Osteoblast (primary cell): ENCODE measurements around the gene PLXNC1. TPM values are rescaled to one million over a fixed set of nuclear protein-coding genes. Genes with fewer than 3 reads are reported as not detected.
"Not testable (repeated sequence)": the region's sequence is repeated elsewhere in the genome, so short reads cannot be mapped to it uniquely, and the experiment has no call there.

Source experiments
- DNase-seq: peaks from one replicate; pipeline ENCODE4 v3.0.0; 2011; ENCODE audit warnings: low spot score, mixed read lengths; ENCODE audit not compliant: insufficient read length; ENCODE audit errors: missing footprints
- H2AFZ ChIP-seq: 2 replicates; pipeline ENCODE4 v1.6.0; 2011; ENCODE audit warnings: mild to moderate bottlenecking, low read length
- H3K27ac ChIP-seq: 2 replicates; pipeline ENCODE4 v1.5.1; 2011; ENCODE audit warnings: mild to moderate bottlenecking, low read depth, low read length, moderate library complexity
- H3K27me3 ChIP-seq: 2 replicates; pipeline ENCODE4 v1.6.0; 2012; ENCODE audit warnings: mild to moderate bottlenecking, control low read depth, inconsistent platforms, low read length, moderate library complexity; ENCODE audit not compliant: insufficient read depth
- H3K36me3 ChIP-seq: 2 replicates; pipeline ENCODE4 v1.5.1; 2011; ENCODE audit warnings: mild to moderate bottlenecking, low read length, control low read depth, moderate library complexity; ENCODE audit not compliant: insufficient read depth
- H3K4me1 ChIP-seq: 2 replicates; pipeline ENCODE4 v1.5.1; 2011; ENCODE audit warnings: mild to moderate bottlenecking, low read length, control low read depth, moderate library complexity; ENCODE audit not compliant: insufficient read depth
- H3K4me2 ChIP-seq: 2 replicates; pipeline ENCODE4 v1.6.0; 2011; ENCODE audit warnings: mild to moderate bottlenecking, low read length; ENCODE audit not compliant: insufficient read depth
- H3K4me3 ChIP-seq: fragments of 200-600 bp; sonication (generic); 3 replicates; pipeline ENCODE4 v1.5.1; 2012; ENCODE audit warnings: mild to moderate bottlenecking, low read length, inconsistent platforms; ENCODE audit not compliant: insufficient read depth
- H3K79me2 ChIP-seq: 2 replicates; pipeline ENCODE4 v1.6.0; 2012; ENCODE audit warnings: mild to moderate bottlenecking, low read length, control low read depth, inconsistent platforms; ENCODE audit not compliant: insufficient read depth
- H3K9me3 ChIP-seq: 2 replicates; pipeline ENCODE4 v1.5.1; 2011; ENCODE audit warnings: low read depth, low read length, control low read depth
- H4K20me1 ChIP-seq: 2 replicates; pipeline ENCODE4 v1.6.0; 2012; ENCODE audit warnings: mild to moderate bottlenecking, low read length, control low read depth; ENCODE audit not compliant: insufficient read depth
- CTCF ChIP-seq: IDR thresholded peaks from 2 replicates; pipeline ENCODE4 v1.5.1; 2011; ENCODE audit warnings: mild to moderate bottlenecking, low read depth, low read length, moderate library complexity; ENCODE audit errors: extremely low read depth
- total RNA-seq: library from RNA; depleted of rRNA; stranded (reverse); fragments of >200 nt; gene quantifications from 2 replicates; pipeline ENCODE4 v1.2.3, GENCODE V29; 2012

Gene PLXNC1
- total RNA-seq, 1 donor, result 3.3 TPM

DNA sequence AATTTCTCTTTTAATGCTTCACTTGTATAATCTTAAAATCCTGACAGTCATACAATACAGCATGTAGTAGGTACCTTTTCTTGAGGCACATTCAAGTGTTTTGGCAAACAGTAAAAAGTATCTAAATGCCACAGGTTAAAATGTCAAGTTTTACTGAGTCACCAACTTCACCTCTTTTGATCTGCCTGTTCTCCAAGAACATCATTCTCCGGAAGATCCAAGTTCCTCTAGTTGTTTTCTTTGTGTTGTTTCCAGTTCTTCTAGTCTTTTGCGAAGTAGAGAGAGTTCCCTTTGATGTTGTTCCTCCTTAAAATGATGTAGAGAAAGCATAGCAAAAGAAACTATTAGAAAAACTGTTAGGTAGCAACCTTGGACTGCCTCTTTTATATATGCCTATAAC lies 160.2 kb downstream of the PLXNC1 start:
- Histone ChIP-seq H3K9me3 (no peaks in the 10 kb centered on the region), H3K36me3 (peaks cover 3% of the 10 kb centered on the region), H3K4me2 (no peak overlapping the region), H3K79me2 (no peaks in the 10 kb centered on the region), H3K27ac (no peak overlapping the region), H2AFZ (no peak overlapping the region), H3K27me3 (no peaks in the 10 kb centered on the region), H3K4me1 (peaks cover 13% of the 10 kb centered on the region), H3K4me3 (no peak overlapping the region), H4K20me1 (no peaks in the 10 kb centered on the region)
- TF ChIP-seq CTCF, result no peak
- no peak for DNase-seq

- Histone ChIP-seq H3K27me3 (no peaks in the 10 kb centered on the region), H3K36me3 (peaks cover 3% of the 10 kb centered on the region), H4K20me1 (no peaks in the 10 kb centered on the region), H2AFZ (no peak overlapping the region), H3K4me2 (no peak overlapping the region), H3K79me2 (no peaks in the 10 kb centered on the region), H3K4me1 (peaks cover 11% of the 10 kb centered on the region), H3K27ac (no peak overlapping the region), H3K4me3 (no peak overlapping the region), H3K9me3 (no peaks in the 10 kb centered on the region)
- no peak for DNase-seq
- TF ChIP-seq CTCF, result no peak
These were observed 161.0 kb downstream of the PLXNC1 start for GRCh38 chr12:94309373-94309772.

GRCh38 chr12:94312378-94312777 lies 164.0 kb downstream of the PLXNC1 start:
- H3K4me3 ChIP-seq, result no peak overlapping the region
- no peak overlapping the region for H2AFZ ChIP-seq
- DNase-seq, result no peak
- H3K27me3 ChIP-seq, result no peaks in the 10 kb centered on the region
- TF ChIP-seq CTCF, result no peak
- no peaks in the 10 kb centered on the region for H3K9me3 ChIP-seq
- H3K4me1 ChIP-seq, result no peaks in the 10 kb centered on the region
- H3K36me3 ChIP-seq, result no peaks in the 10 kb centered on the region
- no peaks in the 10 kb centered on the region for H3K79me2 ChIP-seq
- no peak overlapping the region for H3K27ac ChIP-seq
- no peak overlapping the region for H3K4me2 ChIP-seq
- no peaks in the 10 kb centered on the region for H4K20me1 ChIP-seq

DNA sequence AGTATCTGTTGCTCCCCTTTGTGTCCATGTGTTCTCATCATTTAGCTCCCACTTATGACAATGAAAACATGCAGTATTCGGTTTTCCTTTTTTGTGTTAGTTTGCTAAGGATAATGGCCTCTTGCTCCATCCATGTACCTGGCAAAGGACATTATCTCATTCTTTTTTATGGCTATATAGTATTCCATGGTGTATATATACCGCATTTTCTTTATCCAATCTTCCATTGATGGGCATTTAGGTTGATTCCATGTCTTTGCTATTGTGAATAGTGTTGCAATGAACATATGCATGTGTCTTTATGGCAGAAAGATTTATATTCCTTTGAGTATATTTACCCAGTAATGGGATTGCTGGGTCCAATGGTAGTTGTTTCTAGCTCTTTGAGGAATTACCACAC lies 168.2 kb downstream of the PLXNC1 start:
- H3K4me2 ChIP-seq, H3K4me1 ChIP-seq, H3K9me3 ChIP-seq, H3K79me2 ChIP-seq, H3K4me3 ChIP-seq, H3K27me3 ChIP-seq, DNase-seq, H4K20me1 ChIP-seq, H2AFZ ChIP-seq, H3K27ac ChIP-seq, H3K36me3 ChIP-seq: not testable (repeated sequence)
